Mesendoderm (in vitro differentiated cells): Measurements from ENCODE around the gene LYST.

Source experiments
- DNase-seq: peaks from one replicate; pipeline ENCODE4 v3.0.0; 2013
- H2AK5ac ChIP-seq: 2 replicates; pipeline ENCODE4 v1.6.1; 2013; ENCODE audit warnings: low read length, inconsistent platforms
- H2BK120ac ChIP-seq: 2 replicates; pipeline ENCODE4 v1.6.1; 2013; ENCODE audit warnings: low read depth, mild to moderate bottlenecking, low read length, moderate library complexity, mixed read lengths
- H2BK15ac ChIP-seq: replicated peaks from 2 replicates; pipeline ENCODE4 v1.6.1; 2013; ENCODE audit warnings: low read depth, mild to moderate bottlenecking, moderate library complexity
- H2BK5ac ChIP-seq: 2 replicates; pipeline ENCODE4 v1.6.1; 2013; ENCODE audit warnings: low read length, inconsistent platforms
- H3K18ac ChIP-seq: 2 replicates; pipeline ENCODE4 v1.6.1; 2013; ENCODE audit warnings: mild to moderate bottlenecking, low read length, mixed read lengths
- H3K23ac ChIP-seq: one replicate; pipeline ENCODE4 v1.6.1; 2013; ENCODE audit warnings: low read length
- H3K27ac ChIP-seq: 2 replicates; pipeline ENCODE4 v1.5.1; 2013; ENCODE audit warnings: low read depth, mild to moderate bottlenecking, inconsistent platforms, low read length, moderate library complexity
- H3K27me3 ChIP-seq: 2 replicates; pipeline ENCODE4 v1.6.1; 2013; ENCODE audit warnings: low read length, control low read depth, mild to moderate bottlenecking, inconsistent platforms; ENCODE audit not compliant: insufficient read depth, poor library complexity
- H3K36me3 ChIP-seq: 2 replicates; pipeline ENCODE4 v1.6.1; 2013; ENCODE audit warnings: low read length, inconsistent platforms; ENCODE audit not compliant: control insufficient read depth, insufficient read depth
- H3K4ac ChIP-seq: one replicate; pipeline ENCODE4 v1.6.1; 2013; ENCODE audit warnings: low read depth, mild to moderate bottlenecking, low read length, moderate library complexity
- H3K4me1 ChIP-seq: 2 replicates; pipeline ENCODE4 v1.6.1; 2013; ENCODE audit warnings: low read depth, low read length, inconsistent platforms; ENCODE audit not compliant: control insufficient read depth
- H3K4me2 ChIP-seq: 2 replicates; pipeline ENCODE4 v1.6.1; 2013; ENCODE audit warnings: low read length
- H3K4me3 ChIP-seq: 2 replicates; pipeline ENCODE4 v1.5.1; 2013; ENCODE audit warnings: mild to moderate bottlenecking, low read length
- H3K56ac ChIP-seq: one replicate; pipeline ENCODE4 v1.6.1; 2013; ENCODE audit warnings: low read length
- H3K79me1 ChIP-seq: 2 replicates; pipeline ENCODE4 v1.6.1; 2013; ENCODE audit warnings: low read length, inconsistent platforms
- H3K79me2 ChIP-seq: 2 replicates; pipeline ENCODE4 v1.6.1; 2013; ENCODE audit warnings: mild to moderate bottlenecking, low read length; ENCODE audit not compliant: control insufficient read depth, insufficient read depth
- H3K9ac ChIP-seq: 2 replicates; pipeline ENCODE4 v1.6.1; 2013; ENCODE audit warnings: low read length, inconsistent platforms
- H4K5ac ChIP-seq: one replicate; pipeline ENCODE4 v1.6.1; 2013; ENCODE audit warnings: low read length
- H4K8ac ChIP-seq: one replicate; pipeline ENCODE4 v1.6.1; 2013; ENCODE audit warnings: low read depth, mild to moderate bottlenecking, control low read depth, low read length, moderate library complexity
- WGBS: extraction: QIAGEN DNeasy Blood & Tissue Kit; methylation state at CpG from one replicate; pipeline ENCODE4 v1.1.7; 2013; ENCODE audit warnings: low lambda C conversion rate, missing lambda C conversion rate; ENCODE audit not compliant: insufficient coverage; ENCODE audit errors: extremely low coverage; 5-methylcytosine and 5-hydroxymethylcytosine counted together

The LYST gene

DNA sequence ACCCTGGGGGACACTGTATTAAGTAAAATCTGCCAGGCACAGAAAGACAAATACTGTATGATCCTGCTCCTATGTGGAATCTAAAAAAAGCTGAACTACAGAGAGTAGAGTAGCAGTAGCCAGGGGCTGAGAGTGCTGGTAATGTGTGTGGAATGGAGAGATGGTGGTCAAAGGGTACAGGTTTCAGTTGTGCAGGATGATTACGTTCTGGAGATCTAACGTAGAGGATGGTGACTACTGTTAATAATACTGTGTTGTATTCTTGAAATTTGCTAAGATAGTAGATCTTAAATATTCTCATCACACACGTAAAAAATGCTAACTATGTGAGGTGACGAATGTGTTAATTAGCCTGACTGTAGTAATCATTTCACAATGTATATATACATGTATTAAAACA lies 177.3 kb downstream of the LYST start:
- no peak overlapping the region for H2BK120ac ChIP-seq
- no peak overlapping the region for H3K4me3 ChIP-seq
- WGBS: no CpG with 5 or more reads among the region's 4 CpGs
- H3K79me1 ChIP-seq: no peaks in the 10 kb centered on the region
- H4K5ac ChIP-seq: no peak overlapping the region
- no peak overlapping the region for H3K18ac ChIP-seq
- H4K8ac ChIP-seq: no peak overlapping the region
- no peaks in the 10 kb centered on the region for H3K79me2 ChIP-seq
- H3K4ac ChIP-seq: no peak overlapping the region
- H3K27ac ChIP-seq: no peak overlapping the region
- DNase-seq: no peak
- H3K9ac ChIP-seq: no peak overlapping the region
- no peaks in the 10 kb centered on the region for H3K4me1 ChIP-seq
- no peak overlapping the region for H2AK5ac ChIP-seq
- no peak overlapping the region for H3K23ac ChIP-seq
- H2BK5ac ChIP-seq: no peak overlapping the region
- no peak overlapping the region for H3K4me2 ChIP-seq
- H3K56ac ChIP-seq: no peak overlapping the region
- no peaks in the 10 kb centered on the region for H3K36me3 ChIP-seq
- H2BK15ac ChIP-seq: no peak overlapping the region
- no peaks in the 10 kb centered on the region for H3K27me3 ChIP-seq

GRCh38 chr1:235688096-235688495 lies 178.6 kb downstream of the LYST start:
- no peaks in the 10 kb centered on the region for H3K79me1 ChIP-seq
- H3K18ac ChIP-seq: no peak overlapping the region
- no peak overlapping the region for H2BK120ac ChIP-seq
- H2AK5ac ChIP-seq: no peak overlapping the region
- no peak overlapping the region for H3K56ac ChIP-seq
- H3K23ac ChIP-seq: no peak overlapping the region
- H4K5ac ChIP-seq: no peak overlapping the region
- H4K8ac ChIP-seq: no peak overlapping the region
- H3K27ac ChIP-seq: no peak overlapping the region
- H3K27me3 ChIP-seq: no peaks in the 10 kb centered on the region
- WGBS: 100% methylated on average over 2 of the region's 3 CpGs
- H2BK5ac ChIP-seq: no peak overlapping the region
- no peak overlapping the region for H3K4ac ChIP-seq
- H2BK15ac ChIP-seq: no peak overlapping the region
- H3K79me2 ChIP-seq: no peaks in the 10 kb centered on the region
- H3K36me3 ChIP-seq: no peaks in the 10 kb centered on the region
- no peak overlapping the region for H3K4me3 ChIP-seq
- H3K4me2 ChIP-seq: no peak overlapping the region
- H3K9ac ChIP-seq: no peak overlapping the region
- DNase-seq: no peak
- H3K4me1 ChIP-seq: no peaks in the 10 kb centered on the region

DNA sequence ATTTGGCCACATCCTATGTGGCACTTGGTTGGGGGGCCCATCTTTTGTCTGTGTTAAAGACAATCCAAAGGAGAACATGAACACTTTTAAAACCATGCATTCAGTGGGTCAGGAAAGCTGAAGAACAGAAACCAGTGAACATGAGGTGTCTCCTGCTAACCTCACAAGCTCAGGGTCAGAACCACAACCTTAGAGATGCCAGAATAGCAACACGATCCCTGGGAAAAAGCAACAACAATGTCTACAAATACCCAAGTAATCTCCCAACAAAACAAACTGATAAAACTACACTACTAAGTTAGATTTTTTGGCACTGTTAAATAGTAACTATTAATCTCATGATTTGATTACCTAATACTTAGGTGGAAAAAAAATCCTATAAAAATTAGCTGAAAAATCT lies 183.1 kb downstream of the LYST start:
- Histone ChIP-seq H3K79me1 (no peaks in the 10 kb centered on the region), H3K9ac (no peak overlapping the region), H3K27me3 (no peaks in the 10 kb centered on the region), H3K79me2 (no peaks in the 10 kb centered on the region), H3K27ac (no peak overlapping the region), H3K4ac (no peak overlapping the region), H3K4me3 (no peak overlapping the region), H2BK120ac (no peak overlapping the region), H2BK5ac (no peak overlapping the region), H3K23ac (no peak overlapping the region), H2AK5ac (no peak overlapping the region), H3K18ac (no peak overlapping the region), H3K56ac (no peak overlapping the region), H2BK15ac (no peak overlapping the region), H3K4me2 (no peak overlapping the region), H3K4me1 (no peaks in the 10 kb centered on the region), H4K5ac (no peak overlapping the region), H4K8ac (no peak overlapping the region), H3K36me3 (no peaks in the 10 kb centered on the region)
- DNase-seq: no peak
- no CpG with 5 or more reads among the region's 1 CpG for WGBS

GRCh38 chr1:235682216-235682615 lies 184.5 kb downstream of the LYST start:
- Histone ChIP-seq H2BK15ac (no peak overlapping the region), H3K23ac (no peak overlapping the region), H3K36me3 (no peaks in the 10 kb centered on the region), H2AK5ac (no peak overlapping the region), H3K18ac (no peak overlapping the region), H3K79me2 (no peaks in the 10 kb centered on the region), H3K4me2 (no peak overlapping the region), H3K4me1 (no peaks in the 10 kb centered on the region), H2BK120ac (no peak overlapping the region), H3K27ac (no peak overlapping the region), H3K79me1 (no peaks in the 10 kb centered on the region), H4K5ac (no peak overlapping the region), H2BK5ac (no peak overlapping the region), H4K8ac (no peak overlapping the region), H3K4me3 (no peak overlapping the region), H3K9ac (no peak overlapping the region), H3K27me3 (no peaks in the 10 kb centered on the region), H3K4ac (no peak overlapping the region), H3K56ac (no peak overlapping the region)
- peak; percentile 66 for DNase-seq
- WGBS: no CpG with 5 or more reads among the region's 3 CpGs

- no peak overlapping the region for H3K56ac ChIP-seq
- H3K4me1 ChIP-seq: no peaks in the 10 kb centered on the region
- H3K4me3 ChIP-seq: no peak overlapping the region
- no peak overlapping the region for H3K4me2 ChIP-seq
- H2BK5ac ChIP-seq: no peak overlapping the region
- H3K79me2 ChIP-seq: no peaks in the 10 kb centered on the region
- no peak for DNase-seq
- H4K8ac ChIP-seq: no peak overlapping the region
- no peak overlapping the region for H2BK120ac ChIP-seq
- no peak overlapping the region for H2AK5ac ChIP-seq
- H3K27me3 ChIP-seq: no peaks in the 10 kb centered on the region
- no peak overlapping the region for H2BK15ac ChIP-seq
- no peaks in the 10 kb centered on the region for H3K79me1 ChIP-seq
- WGBS: no CpG with 5 or more reads among the region's 3 CpGs
- no peak overlapping the region for H4K5ac ChIP-seq
- H3K4ac ChIP-seq: no peak overlapping the region
- H3K9ac ChIP-seq: no peak overlapping the region
- no peak overlapping the region for H3K18ac ChIP-seq
- no peaks in the 10 kb centered on the region for H3K36me3 ChIP-seq
- no peak overlapping the region for H3K23ac ChIP-seq
- no peak overlapping the region for H3K27ac ChIP-seq
These were observed 187.1 kb downstream of the LYST start for GRCh38 chr1:235679644-235680043.

DNA sequence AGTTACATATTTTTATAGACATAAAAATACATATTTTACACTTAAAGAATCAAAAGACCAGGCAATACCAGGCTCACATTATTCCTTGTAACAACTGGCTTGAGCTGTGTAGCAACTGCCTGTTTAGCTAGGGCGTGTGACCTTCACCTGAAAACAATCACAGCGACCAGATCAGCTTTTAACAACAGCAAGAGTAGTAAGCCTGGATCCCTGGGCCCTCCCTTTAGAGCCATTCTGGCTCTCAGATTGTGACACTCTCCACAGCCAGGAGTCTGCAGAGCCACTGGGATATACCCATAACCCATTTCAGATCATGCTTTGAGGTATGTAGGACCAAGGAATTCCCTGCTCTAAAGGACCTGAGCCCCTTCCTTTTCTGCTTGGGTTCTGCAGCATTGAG lies 187.7 kb downstream of the LYST start:
- Histone ChIP-seq H3K23ac (no peak overlapping the region), H3K79me2 (no peaks in the 10 kb centered on the region), H2AK5ac (no peak overlapping the region), H3K4me1 (no peaks in the 10 kb centered on the region), H3K36me3 (no peaks in the 10 kb centered on the region), H4K5ac (no peak overlapping the region), H2BK15ac (no peak overlapping the region), H3K56ac (no peak overlapping the region), H3K4ac (no peak overlapping the region), H3K27ac (no peak overlapping the region), H3K9ac (no peak overlapping the region), H3K4me3 (no peak overlapping the region), H3K18ac (no peak overlapping the region), H2BK120ac (no peak overlapping the region), H3K79me1 (no peaks in the 10 kb centered on the region), H3K4me2 (no peak overlapping the region), H3K27me3 (no peaks in the 10 kb centered on the region), H2BK5ac (no peak overlapping the region), H4K8ac (no peak overlapping the region)
- DNase-seq: no peak
- WGBS: no CpG with 5 or more reads among the region's 2 CpGs
